HCT116 (cell line): ENCODE results near the gene TMEM214. TPM values are rescaled to one million over a fixed set of nuclear protein-coding genes. Genes with fewer than 3 reads are reported as not detected.

Source experiments
- ATAC-seq: fragments of 200-7000 bp; cut with Tn5 transposase; 2 replicates; pipeline ENCODE4 v1.9.1; 2020; ENCODE audit warnings: mild to moderate bottlenecking, moderate library complexity
- BruUV-seq: library from RNA; stranded (reverse); fragments of 400-500 nt; replicated peaks from 2 replicates; lab custom pipeline; 2021; lab: Mats Ljungman, UMichigan
- CTCF ChIA-PET: fragments of 300-600 bp; sonication (Branson Sonifier 250); formaldehyde crosslinking; loops from one replicate; lab custom pipeline; 2021; ENCODE audit warnings: antibody characterized with exemption; lab: Charles Lee
- POLR2A ChIA-PET: fragments of 300-600, 350-600 bp; sonication (Branson Sonifier 250); formaldehyde crosslinking; loops from one replicate; lab custom pipeline; 2021; ENCODE audit warnings: antibody characterized with exemption; lab: Charles Lee
- RAD21 ChIA-PET, 2 experiments: fragments of 300-600 bp; sonication (Branson Sonifier 250); formaldehyde crosslinking; loops; one replicate each; lab custom pipeline; 2023; ENCODE audit warnings: low total read pairs in 2 of 2; ENCODE audit not compliant: uncharacterized antibody in 2 of 2, unreplicated experiment in 2 of 2, low non-redundant PET in 1 of 2; lab: Charles Lee
- DNase-seq: peaks from one replicate; pipeline ENCODE4 v3.0.0-alpha.2; 2010; ENCODE audit warnings: low read depth, low spot score
- H2AFZ ChIP-seq: fragments of 200-600 bp; shearing (Covaris generic), sonication (generic); 2 replicates; pipeline ENCODE4 v1.6.1; 2017; ENCODE audit warnings: low read depth, mixed run types, mixed read lengths, antibody characterized with exemption, low read length; ENCODE audit not compliant: poor library complexity, severe bottlenecking
- H3K27ac ChIP-seq: 2 replicates; pipeline ENCODE4 v1.5.1; 2012; ENCODE audit warnings: low read depth, low read length
- H3K27me3 ChIP-seq: fragments of 200-600 bp; sonication (generic); 2 replicates; pipeline ENCODE4 v1.6.1; 2016; ENCODE audit warnings: mixed run types, low read length, mixed read lengths; ENCODE audit not compliant: insufficient read depth
- H3K36me3 ChIP-seq, 2 experiments: fragments of 200-500 bp in 1 of 2; fragments of 200-600 bp in 1 of 2; sonication (Bioruptor generic) in 1 of 2; sonication (generic) in 1 of 2; 2 replicates each; pipeline versions ENCODE4 v1.5.1 to v1.6.1; 2014 to 2016; ENCODE audit warnings: low read length in 2 of 2, inconsistent platforms in 1 of 2, mixed read lengths in 1 of 2, mixed run types in 1 of 2; ENCODE audit not compliant: insufficient read depth in 2 of 2, control insufficient read depth in 1 of 2
- H3K4me1 ChIP-seq, 2 experiments: fragments of 200-600 bp in 1 of 2; sonication (generic) in 1 of 2; 2 replicates each; pipeline versions ENCODE4 v1.5.1 to v1.6.1; 2012 to 2017; ENCODE audit warnings: low read length in 2 of 2, inconsistent platforms in 1 of 2, mild to moderate bottlenecking in 1 of 2, mixed read lengths in 1 of 2, mixed run types in 1 of 2, moderate library complexity in 1 of 2; ENCODE audit not compliant: insufficient read depth in 2 of 2, control insufficient read depth in 1 of 2
- H3K4me2 ChIP-seq: fragments of 200-600 bp; sonication (generic); 2 replicates; pipeline ENCODE4 v1.6.1; 2017; ENCODE audit warnings: mixed run types, low read length, mixed read lengths
- H3K4me3 ChIP-seq, 2 experiments: fragments of 200-600 bp in 1 of 2; sonication (generic) in 1 of 2; replicated peaks in 1 of 2; 2 replicates each; pipeline ENCODE4 v1.5.1; 2011 to 2016; ENCODE audit warnings: low read length in 2 of 2, control low read depth in 1 of 2, low read depth in 1 of 2, mild to moderate bottlenecking in 1 of 2, mixed read lengths in 1 of 2, mixed run types in 1 of 2
- H3K79me2 ChIP-seq: fragments of 200-600 bp; sonication (generic); 2 replicates; pipeline ENCODE4 v1.6.1; 2017; ENCODE audit warnings: mild to moderate bottlenecking, mixed run types, low read length, moderate library complexity, mixed read lengths; ENCODE audit not compliant: insufficient read depth
- H3K9ac ChIP-seq: fragments of 200-600 bp; sonication (generic); 2 replicates; pipeline ENCODE4 v1.6.1; 2016; ENCODE audit warnings: low read length, mixed read lengths
- H3K9me2 ChIP-seq: fragments of 200-600 bp; sonication (generic), shearing (Covaris generic); 2 replicates; pipeline ENCODE4 v1.6.1; 2017; ENCODE audit warnings: mixed run types, mild to moderate bottlenecking, moderate library complexity; ENCODE audit not compliant: insufficient read depth
- H3K9me3 ChIP-seq, 2 experiments: fragments of 200-500 bp in 1 of 2; fragments of 200-600 bp in 1 of 2; sonication (Bioruptor generic) in 1 of 2; sonication (generic) in 1 of 2; 2 replicates each; pipeline ENCODE4 v1.6.1; 2014 to 2017; ENCODE audit warnings: low read length in 2 of 2, mixed read lengths in 2 of 2, inconsistent platforms in 1 of 2, low read depth in 1 of 2, mild to moderate bottlenecking in 1 of 2, mixed run types in 1 of 2, moderate library complexity in 1 of 2; ENCODE audit not compliant: control insufficient read depth in 1 of 2, insufficient read depth in 1 of 2
- H4K20me1 ChIP-seq: fragments of 200-600 bp; sonication (generic), shearing (Covaris generic); 2 replicates; pipeline ENCODE4 v1.6.1; 2017; ENCODE audit warnings: mixed run types, mild to moderate bottlenecking, moderate library complexity; ENCODE audit not compliant: insufficient read depth
- ATF3 ChIP-seq: IDR thresholded peaks from 2 replicates; pipeline ENCODE4 v1.6.1; 2012
- CEBPB ChIP-seq: IDR thresholded peaks from 2 replicates; pipeline ENCODE4 v1.6.1; 2012; ENCODE audit warnings: low read depth
- CTCF ChIP-seq, 3 experiments: fragments of 200-600 bp in 1 of 3; sonication (generic) in 1 of 3; IDR thresholded peaks in 2 of 3; conservative IDR thresholded peaks in 1 of 3; 2 replicates each; pipeline ENCODE4 v1.5.1; 2012 to 2017; ENCODE audit warnings: low read depth in 2 of 3, low read length in 2 of 3, antibody characterized with exemption in 1 of 3, borderline replicate concordance in 1 of 3, control low read depth in 1 of 3, mild to moderate bottlenecking in 1 of 3, mixed read lengths in 1 of 3, mixed run types in 1 of 3, moderate library complexity in 1 of 3; ENCODE audit not compliant: insufficient read depth in 1 of 3
- EGR1 ChIP-seq: IDR thresholded peaks from 2 replicates; pipeline ENCODE4 v1.6.1; 2012; ENCODE audit warnings: low read depth
- ELF1 ChIP-seq: IDR thresholded peaks from 2 replicates; pipeline ENCODE4 v1.6.1; 2012; ENCODE audit warnings: low read depth, borderline replicate concordance
- EZH2phosphoT487 ChIP-seq: fragments of 200-600 bp; IDR thresholded peaks from 2 replicates; pipeline ENCODE4 v1.6.1; 2018; ENCODE audit warnings: antibody characterized with exemption, borderline replicate concordance
- FOSL1 ChIP-seq: IDR thresholded peaks from 2 replicates; pipeline ENCODE4 v1.6.1; 2012; ENCODE audit warnings: low read depth
- JUND ChIP-seq: IDR thresholded peaks from 2 replicates; pipeline ENCODE4 v1.6.1; 2012
- MAX ChIP-seq: IDR thresholded peaks from 2 replicates; pipeline ENCODE4 v1.6.1; 2012
- POLR2A ChIP-seq: IDR thresholded peaks from 2 replicates; pipeline ENCODE4 v1.7.0; 2011; ENCODE audit warnings: borderline replicate concordance; ENCODE audit not compliant: insufficient read depth, insufficient read length; ENCODE audit errors: extremely low read depth
- RAD21 ChIP-seq: IDR thresholded peaks from 2 replicates; pipeline ENCODE4 v1.6.1; 2012; ENCODE audit warnings: low read depth, mild to moderate bottlenecking
- SP1 ChIP-seq: IDR thresholded peaks from 2 replicates; pipeline ENCODE4 v1.6.1; 2012; ENCODE audit warnings: low read depth
- TCF7L2 ChIP-seq: IDR thresholded peaks from 2 replicates; pipeline ENCODE4 v1.7.0; 2011; ENCODE audit warnings: borderline replicate concordance, inconsistent platforms; ENCODE audit not compliant: insufficient read depth, insufficient read length; ENCODE audit errors: extremely low read depth
- YY1 ChIP-seq: IDR thresholded peaks from 2 replicates; pipeline ENCODE4 v1.6.1; 2011; ENCODE audit warnings: low read length, low read depth, moderate library complexity, mild to moderate bottlenecking; ENCODE audit not compliant: insufficient replicate concordance; ENCODE audit errors: extremely low read depth
- ZFX ChIP-seq: fragments of 450-650 bp; IDR thresholded peaks from 2 replicates; pipeline ENCODE4 v1.6.1; 2017
- ZNF274 ChIP-seq: fragments of 200-500 bp; sonication (Bioruptor generic); IDR thresholded peaks from 2 replicates; pipeline ENCODE4 v1.6.1; 2014; ENCODE audit warnings: mild to moderate bottlenecking, low read depth, low read length, inconsistent platforms
- intact Hi-C: fragments of 100-400 bp; cut with micrococcal nuclease; formaldehyde crosslinking; loops from 2 replicates; pipeline ENCODE4 v1.10.0; 2022
- total RNA-seq: library from RNA; stranded (reverse); gene quantifications from one replicate; pipeline ENCODE4 v1.2.1, GENCODE V29; 2021; ENCODE audit not compliant: unreplicated experiment

Gene TMEM214
- total RNA-seq, 1 experiment from 2014 or later = 69.8 TPM

GRCh38 chr2:27000228-27000627 lies 32.5 kb upstream of the TMEM214 start:
- H3K4me3 ChIP-seq = no peak overlapping the region
- ChIA-PET POLR2A (no interaction called here), CTCF (no interaction called here)
- H3K4me2 ChIP-seq = no peak overlapping the region
- H3K79me2 ChIP-seq = no peaks in the 10 kb centered on the region
- H3K9ac ChIP-seq = no peak overlapping the region
- no peak overlapping the region for H2AFZ ChIP-seq
- H4K20me1 ChIP-seq = no peaks in the 10 kb centered on the region
- no peaks in the 10 kb centered on the region for H3K9me2 ChIP-seq
- intact Hi-C loops = no loop called here
- no TSS peak for BruUV-seq
- H3K27me3 ChIP-seq = no peaks in the 10 kb centered on the region
- no peak for DNase-seq
- H3K9me3 ChIP-seq = no peaks in the 10 kb centered on the region
- ATAC-seq = no peak
- H3K4me1 ChIP-seq = peaks cover 0 to 16% of the 10 kb centered on the region in 2 experiments; a peak in 2 of 4 replicates
- no peak for TF ChIP-seq JUND
- no peak for TF ChIP-seq RAD21
- TF ChIP-seq ZNF274 = no peak
- TF ChIP-seq MAX = no peak
- no peak for TF ChIP-seq SP1
- no peak for TF ChIP-seq TCF7L2
- no peak for TF ChIP-seq ZFX
- TF ChIP-seq CEBPB = no peak
- no peak for TF ChIP-seq POLR2A
- TF ChIP-seq ELF1 = no peak
- no peak for TF ChIP-seq EGR1
- no peak for TF ChIP-seq CTCF (IDR thresholded peaks at IDR 0.05 in 2 of 3, conservative IDR thresholded peaks at IDR 0.05 in 1 of 3; ENCODE audit: borderline replicate concordance in 1 of 3, insufficient read depth in 1 of 3, low read depth in 2 of 3, low read length in 2 of 3)
- TF ChIP-seq YY1 = no peak
- no peak for TF ChIP-seq EZH2phosphoT487
- no peak for TF ChIP-seq FOSL1
- TF ChIP-seq ATF3 = no peak
- TF ChIP-seq, all 23 proteins: peak for 0
- RAD21 ChIA-PET = no interaction called here
- Histone ChIP-seq H3K27ac (no peak overlapping the region), H3K36me3 (no peaks in the 10 kb centered on the region)
